ENCODE results near the gene CARD18.

CARD18 gene

DNA sequence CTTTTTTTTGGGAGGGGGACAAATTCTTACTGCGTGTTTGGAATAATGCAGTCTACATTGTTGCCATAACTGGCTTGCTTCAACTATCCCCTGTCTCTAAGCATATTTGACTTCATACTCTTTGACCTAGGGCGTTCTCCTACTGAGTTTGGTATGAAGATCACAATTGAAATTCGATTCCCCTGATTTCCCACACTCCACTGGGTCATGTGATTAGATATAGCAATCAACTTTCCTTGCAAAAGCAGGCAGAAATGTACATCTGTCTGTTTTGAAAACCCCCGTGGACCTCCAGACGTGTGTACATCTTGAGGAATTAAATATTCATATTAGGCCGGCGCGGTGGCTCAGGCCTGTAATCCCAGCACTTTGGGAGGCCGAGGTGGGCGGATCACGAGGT lies 13.8 kb upstream of the CARD18 start:
- H3K27ac Mint-ChIP-seq, result no peak overlapping the region
- peaks cover 3% of the 10 kb centered on the region for H3K27me3 Mint-ChIP-seq
- no peaks in the 10 kb centered on the region for H3K4me1 Mint-ChIP-seq
- H3K36me3 Mint-ChIP-seq, result no peaks in the 10 kb centered on the region
- no peak overlapping the region for H3K4me3 Mint-ChIP-seq
- H3K9me3 Mint-ChIP-seq, result no peaks in the 10 kb centered on the region
- no peak for DNase-seq (ENCODE audit: low spot score in 2 of 2)
- no peak for ATAC-seq (ENCODE audit: low read depth)

DNA sequence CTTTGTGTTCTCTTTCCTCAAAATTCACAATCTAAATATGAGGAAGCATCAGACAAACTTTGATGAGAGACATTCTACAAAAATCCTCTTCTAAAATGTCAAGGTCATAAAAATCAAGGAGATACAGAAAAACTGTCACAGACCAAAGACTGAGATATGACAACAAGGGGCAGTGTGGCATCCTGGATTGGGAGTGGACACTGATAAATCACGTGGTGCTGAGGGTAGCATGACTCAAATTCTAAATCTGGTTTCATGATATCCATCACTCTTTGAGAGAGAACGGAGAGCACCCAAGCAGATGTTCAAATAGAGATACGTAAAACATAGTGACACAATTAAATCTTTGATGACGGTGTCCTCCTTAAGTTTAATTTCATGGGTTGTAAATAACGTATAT lies 13.0 kb upstream of the CARD18 start:
- no peak for ATAC-seq (ENCODE audit: low read depth)
- Mint-ChIP-seq H3K27ac (no peak overlapping the region), H3K27me3 (peaks cover 3% of the 10 kb centered on the region), H3K9me3 (no peaks in the 10 kb centered on the region), H3K36me3 (no peaks in the 10 kb centered on the region), H3K4me3 (no peak overlapping the region), H3K4me1 (no peaks in the 10 kb centered on the region)
- DNase-seq (ENCODE audit: low spot score in 2 of 2), result no peak

DNA sequence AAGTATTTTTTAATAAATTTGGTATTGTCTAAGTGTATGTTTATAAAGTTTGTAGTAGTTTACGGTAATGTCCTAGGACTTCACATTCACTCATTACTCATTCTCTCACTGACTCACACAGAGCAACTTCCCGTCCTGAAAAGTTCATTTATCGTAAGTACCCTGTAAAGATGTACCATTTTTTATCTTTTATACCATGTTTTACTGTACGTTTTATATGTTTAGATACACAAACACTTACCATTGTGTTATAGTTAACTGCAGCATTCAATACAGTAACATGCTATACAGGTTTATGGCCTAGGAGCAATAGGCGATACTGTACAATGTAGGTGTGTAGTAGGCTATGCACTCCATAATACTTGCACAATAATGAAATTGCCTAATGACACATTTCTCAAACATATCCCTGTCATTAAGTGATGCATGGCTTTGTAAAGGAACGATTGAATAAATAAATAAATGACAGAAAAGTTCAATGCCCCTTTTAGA lies 12.5 kb upstream of the CARD18 start:
- Mint-ChIP-seq H3K27me3 (peaks cover 3% of the 10 kb centered on the region), H3K4me1 (no peaks in the 10 kb centered on the region), H3K4me3 (no peak overlapping the region), H3K27ac (no peak overlapping the region), H3K9me3 (no peaks in the 10 kb centered on the region), H3K36me3 (no peaks in the 10 kb centered on the region)
- ATAC-seq (ENCODE audit: low read depth) (no peak), DNase-seq (ENCODE audit: low spot score in 2 of 2) (no peak)

DNA sequence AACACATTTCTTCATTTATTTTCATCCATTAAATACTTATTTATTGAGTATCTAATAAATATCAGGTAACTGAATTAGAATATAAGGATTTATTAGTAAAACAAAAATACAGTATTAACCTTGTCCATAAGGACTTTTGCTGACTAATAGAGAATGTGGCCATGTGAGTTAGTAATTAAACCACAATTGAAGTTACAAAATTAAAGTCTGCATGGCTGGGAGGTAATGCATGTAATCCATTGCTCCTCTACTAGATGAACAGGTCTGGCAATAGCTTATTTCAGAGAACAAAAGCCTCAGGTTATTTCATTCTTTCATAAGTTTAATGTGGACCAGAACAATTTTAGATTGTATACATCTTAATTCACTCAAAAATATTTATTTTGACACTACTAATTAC lies 9.9 kb upstream of the CARD18 start:
- H3K9me3 Mint-ChIP-seq, result no peaks in the 10 kb centered on the region
- H3K27ac Mint-ChIP-seq, result no peak overlapping the region
- no peaks in the 10 kb centered on the region for H3K36me3 Mint-ChIP-seq
- no peak overlapping the region for H3K4me3 Mint-ChIP-seq
- DNase-seq (ENCODE audit: low spot score in 2 of 2), result no peak
- no peaks in the 10 kb centered on the region for H3K4me1 Mint-ChIP-seq
- H3K27me3 Mint-ChIP-seq, result peaks cover 4% of the 10 kb centered on the region
- ATAC-seq (ENCODE audit: low read depth), result no peak

DNA sequence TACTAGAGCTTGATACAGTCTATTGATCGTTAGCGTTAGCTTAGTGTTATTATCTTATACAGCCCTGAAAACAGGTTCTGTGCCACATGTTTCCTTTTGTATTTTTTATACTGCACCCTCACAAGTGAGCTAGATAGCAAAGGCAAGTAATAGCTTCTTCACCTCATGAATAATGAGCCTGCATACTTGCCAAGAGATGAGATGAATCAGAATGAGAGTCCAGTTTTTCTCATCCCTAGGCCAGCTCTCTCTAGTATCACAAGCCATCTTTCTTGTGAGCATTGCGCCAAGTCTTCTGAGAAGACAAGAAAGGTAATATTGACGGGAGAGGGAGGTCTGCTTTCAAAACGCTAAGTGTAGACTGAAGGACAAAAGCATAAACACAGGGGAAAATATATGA lies 8.7 kb upstream of the CARD18 start:
- peaks cover 5% of the 10 kb centered on the region for H3K27me3 Mint-ChIP-seq
- H3K4me1 Mint-ChIP-seq, result no peaks in the 10 kb centered on the region
- H3K4me3 Mint-ChIP-seq, result no peak overlapping the region
- H3K36me3 Mint-ChIP-seq, result no peaks in the 10 kb centered on the region
- ATAC-seq (ENCODE audit: low read depth) (no peak), DNase-seq (ENCODE audit: low spot score in 2 of 2) (no peak)
- no peaks in the 10 kb centered on the region for H3K9me3 Mint-ChIP-seq
- H3K27ac Mint-ChIP-seq, result no peak overlapping the region

DNA sequence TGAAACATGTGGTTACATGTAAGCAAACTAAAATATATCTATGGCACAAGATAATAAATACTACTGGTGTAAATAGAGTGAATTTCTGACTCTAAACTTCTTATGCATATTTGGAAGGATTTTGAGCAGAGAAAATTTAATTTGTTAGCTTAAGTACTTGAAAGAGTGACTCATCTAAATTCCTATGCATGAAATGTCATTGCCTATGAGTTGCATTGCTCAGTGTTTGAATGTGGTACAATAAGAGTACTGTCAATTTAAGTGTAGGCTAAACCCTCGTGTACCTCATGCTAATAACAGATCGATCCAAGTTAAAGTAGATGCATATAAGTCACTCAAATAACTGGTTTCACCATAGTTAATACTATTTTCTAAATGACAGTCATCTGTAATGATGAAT lies 5.3 kb upstream of the CARD18 start:
- no peaks in the 10 kb centered on the region for H3K4me1 Mint-ChIP-seq
- H3K36me3 Mint-ChIP-seq, result no peaks in the 10 kb centered on the region
- no peak overlapping the region for H3K27ac Mint-ChIP-seq
- peaks cover 5% of the 10 kb centered on the region for H3K27me3 Mint-ChIP-seq
- no peak for DNase-seq (ENCODE audit: low spot score in 2 of 2)
- H3K4me3 Mint-ChIP-seq, result no peak overlapping the region
- ATAC-seq (ENCODE audit: low read depth), result no peak
- H3K9me3 Mint-ChIP-seq, result no peaks in the 10 kb centered on the region

DNA sequence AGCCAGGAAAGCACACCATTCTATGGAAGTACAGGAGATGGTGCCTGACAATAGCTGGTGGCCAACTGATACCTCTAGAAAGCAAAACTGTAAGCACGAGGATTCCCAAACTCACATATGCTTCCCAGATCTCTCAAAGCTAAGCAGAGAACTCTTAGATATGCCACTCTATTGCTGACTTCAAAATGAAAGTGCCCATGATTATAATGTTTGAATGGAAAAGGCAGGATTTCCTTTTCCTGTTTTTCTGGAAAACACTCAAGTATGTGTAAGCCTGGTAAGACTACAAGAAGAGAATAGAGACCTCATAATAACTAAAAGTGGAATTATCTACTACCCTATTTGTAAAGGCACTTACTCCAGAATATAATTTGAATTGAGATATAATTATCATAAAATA lies 2.6 kb upstream of the CARD18 start:
- no peak for DNase-seq (ENCODE audit: low spot score in 2 of 2)
- H3K27me3 Mint-ChIP-seq, result peaks cover 4% of the 10 kb centered on the region
- H3K27ac Mint-ChIP-seq, result no peak overlapping the region
- H3K36me3 Mint-ChIP-seq, result no peaks in the 10 kb centered on the region
- no peaks in the 10 kb centered on the region for H3K9me3 Mint-ChIP-seq
- H3K4me1 Mint-ChIP-seq, result no peaks in the 10 kb centered on the region
- no peak for ATAC-seq (ENCODE audit: low read depth)
- no peak overlapping the region for H3K4me3 Mint-ChIP-seq

DNA sequence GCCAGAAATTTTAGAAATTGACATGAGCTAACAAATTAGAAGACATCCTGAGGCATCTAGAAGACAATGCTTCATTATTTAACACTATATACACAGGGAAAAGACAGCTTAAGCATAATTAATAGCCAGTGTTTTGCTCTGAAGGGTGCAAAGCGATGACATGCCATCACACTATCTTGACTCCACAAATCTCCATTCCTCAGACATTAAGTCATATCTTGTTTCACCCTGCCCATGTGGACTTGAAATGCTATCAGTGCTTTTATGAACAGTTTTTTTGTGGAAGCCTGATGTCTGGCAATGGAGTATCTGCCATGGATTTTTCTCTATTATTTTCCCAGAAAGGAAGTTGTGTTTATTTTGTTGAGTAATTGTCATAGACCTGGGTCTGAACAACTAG lies 2.3 kb downstream of the CARD18 start:
- DNase-seq (ENCODE audit: low spot score in 2 of 2) (no peak), ATAC-seq (ENCODE audit: low read depth) (no peak)
- Mint-ChIP-seq H3K4me1 (no peaks in the 10 kb centered on the region), H3K27ac (no peak overlapping the region), H3K4me3 (no peak overlapping the region), H3K36me3 (peaks cover 2% of the 10 kb centered on the region), H3K9me3 (peaks cover 3% of the 10 kb centered on the region), H3K27me3 (peaks cover 5% of the 10 kb centered on the region)

DNA sequence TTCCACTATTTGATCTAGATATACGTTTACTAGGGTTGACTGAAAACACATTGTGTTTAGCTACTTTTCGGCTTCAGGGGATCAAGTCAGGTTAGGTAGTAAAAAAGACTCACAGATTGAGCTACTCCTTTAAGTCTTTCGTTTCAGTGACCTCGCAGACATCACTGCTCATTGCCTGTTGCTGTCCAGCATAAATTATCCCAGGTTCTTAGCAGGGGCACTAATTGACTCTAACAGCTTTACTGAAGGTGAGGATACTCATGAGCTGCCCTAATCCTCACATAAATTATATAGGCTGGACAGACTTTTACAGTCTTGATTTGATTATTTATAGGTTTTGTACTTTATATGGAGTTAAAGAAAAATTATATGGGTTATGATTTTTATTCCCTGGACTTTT lies 3.7 kb downstream of the CARD18 start:
- H3K9me3 Mint-ChIP-seq, result peaks cover 5% of the 10 kb centered on the region
- H3K27me3 Mint-ChIP-seq, result peaks cover 5% of the 10 kb centered on the region
- no peak overlapping the region for H3K4me3 Mint-ChIP-seq
- H3K4me1 Mint-ChIP-seq, result no peaks in the 10 kb centered on the region
- no peak for ATAC-seq (ENCODE audit: low read depth)
- peaks cover 2% of the 10 kb centered on the region for H3K36me3 Mint-ChIP-seq
- no peak overlapping the region for H3K27ac Mint-ChIP-seq
- no peak for DNase-seq (ENCODE audit: low spot score in 2 of 2)

DNA sequence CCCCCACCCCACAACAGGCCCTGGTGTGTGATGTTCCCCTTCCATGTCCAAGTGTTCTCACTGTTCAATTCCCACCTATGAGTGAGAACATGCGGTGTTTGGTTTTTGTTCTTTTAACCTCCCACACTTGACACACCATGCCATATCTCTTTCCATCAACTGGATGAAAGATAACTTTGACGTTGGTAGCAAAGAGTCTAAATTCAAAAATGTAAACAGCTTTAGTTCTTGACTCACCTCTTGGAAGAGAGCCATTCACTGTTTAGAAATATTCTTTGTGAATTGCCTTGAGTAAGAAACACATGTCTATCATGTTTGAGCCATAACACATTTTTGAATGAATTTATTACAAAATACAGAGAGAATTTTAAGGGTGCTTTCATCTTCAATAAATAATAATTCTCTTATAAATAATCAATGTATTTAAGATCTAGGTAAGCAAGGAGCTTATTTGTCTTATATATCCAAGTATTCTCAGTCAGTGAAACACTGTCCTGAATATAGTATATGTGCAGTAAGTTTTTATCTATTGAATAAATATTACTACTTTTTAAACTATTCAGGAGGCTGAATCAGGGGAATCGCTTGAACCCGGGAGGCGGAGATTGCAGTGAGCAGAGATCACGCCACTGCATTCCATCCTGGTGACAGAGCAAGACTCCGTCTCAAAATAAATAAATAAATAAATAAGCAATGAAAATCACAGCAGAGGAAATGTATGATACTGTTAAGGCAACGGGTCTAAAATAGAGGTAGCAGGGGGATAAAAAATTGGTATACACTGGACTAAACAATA lies 6.7 kb downstream of the CARD18 start:
- H3K36me3 Mint-ChIP-seq, result peaks cover 2% of the 10 kb centered on the region
- peaks cover 5% of the 10 kb centered on the region for H3K9me3 Mint-ChIP-seq
- H3K4me1 Mint-ChIP-seq, result no peaks in the 10 kb centered on the region
- no peak overlapping the region for H3K27ac Mint-ChIP-seq
- ATAC-seq (ENCODE audit: low read depth) (no peak), DNase-seq (ENCODE audit: low spot score in 2 of 2) (no peak)
- no peak overlapping the region for H3K4me3 Mint-ChIP-seq
- peaks cover 5% of the 10 kb centered on the region for H3K27me3 Mint-ChIP-seq

DNA sequence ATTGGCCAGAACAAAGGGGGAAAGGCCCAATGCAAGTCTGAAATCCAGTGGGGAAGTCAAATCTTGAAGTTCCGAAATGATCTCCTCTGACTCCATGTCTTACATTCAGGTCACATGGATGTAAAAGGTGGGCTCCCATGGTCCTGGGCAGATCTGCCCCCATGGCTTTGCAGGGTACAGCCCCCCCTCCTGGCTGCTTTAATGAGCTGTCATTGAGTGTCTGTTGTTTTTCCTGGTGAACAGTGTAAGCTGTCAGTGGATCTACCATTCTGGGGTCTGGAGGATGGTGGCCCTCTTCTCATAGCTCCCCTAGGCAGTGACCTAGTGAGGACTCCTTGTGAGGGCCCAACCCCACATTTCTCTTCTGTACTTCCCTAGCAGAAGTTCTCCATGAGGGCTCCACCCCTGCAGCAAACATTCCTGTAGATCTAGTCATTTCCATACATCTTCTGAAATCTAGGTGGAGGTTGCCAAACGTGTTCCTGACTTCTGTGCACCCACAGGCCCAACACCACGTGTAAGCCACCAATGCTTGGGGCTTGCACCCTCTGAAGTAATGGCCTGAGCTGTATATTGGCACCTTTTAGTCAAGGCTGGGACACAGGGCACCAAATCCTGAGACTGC lies 9.3 kb downstream of the CARD18 start:
- no peaks in the 10 kb centered on the region for H3K4me1 Mint-ChIP-seq
- peaks cover 1% of the 10 kb centered on the region for H3K27me3 Mint-ChIP-seq
- ATAC-seq (ENCODE audit: low read depth) (no peak), DNase-seq (ENCODE audit: low spot score in 2 of 2) (no peak)
- H3K36me3 Mint-ChIP-seq, result no peaks in the 10 kb centered on the region
- peaks cover 3% of the 10 kb centered on the region for H3K9me3 Mint-ChIP-seq
- no peak overlapping the region for H3K4me3 Mint-ChIP-seq
- H3K27ac Mint-ChIP-seq, result no peak overlapping the region

DNA sequence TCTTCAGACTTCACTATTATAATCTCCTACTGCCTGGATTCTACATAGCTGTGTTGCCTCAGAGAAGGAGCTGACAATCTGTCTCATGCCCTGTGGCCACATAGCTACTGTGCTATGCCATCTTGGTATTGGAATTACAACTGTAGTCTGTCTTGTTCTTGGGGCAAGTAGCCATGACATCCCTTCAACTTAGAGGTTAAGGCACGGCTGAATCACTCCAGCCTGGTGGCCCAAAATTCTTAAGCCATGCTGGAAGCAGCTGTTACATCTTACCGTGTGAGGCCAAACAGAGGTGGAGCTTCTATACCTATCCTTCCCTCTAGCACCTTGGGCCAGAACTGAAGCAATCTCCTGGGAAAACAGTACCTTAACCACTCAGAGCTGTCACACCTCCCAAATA lies 14.8 kb downstream of the CARD18 start:
- Mint-ChIP-seq H3K27ac (no peak overlapping the region), H3K4me1 (no peaks in the 10 kb centered on the region), H3K27me3 (no peaks in the 10 kb centered on the region), H3K4me3 (no peak overlapping the region), H3K9me3 (peaks cover 1% of the 10 kb centered on the region), H3K36me3 (no peaks in the 10 kb centered on the region)
- DNase-seq (ENCODE audit: low spot score in 2 of 2) (no peak), ATAC-seq (ENCODE audit: low read depth) (no peak)

DNA sequence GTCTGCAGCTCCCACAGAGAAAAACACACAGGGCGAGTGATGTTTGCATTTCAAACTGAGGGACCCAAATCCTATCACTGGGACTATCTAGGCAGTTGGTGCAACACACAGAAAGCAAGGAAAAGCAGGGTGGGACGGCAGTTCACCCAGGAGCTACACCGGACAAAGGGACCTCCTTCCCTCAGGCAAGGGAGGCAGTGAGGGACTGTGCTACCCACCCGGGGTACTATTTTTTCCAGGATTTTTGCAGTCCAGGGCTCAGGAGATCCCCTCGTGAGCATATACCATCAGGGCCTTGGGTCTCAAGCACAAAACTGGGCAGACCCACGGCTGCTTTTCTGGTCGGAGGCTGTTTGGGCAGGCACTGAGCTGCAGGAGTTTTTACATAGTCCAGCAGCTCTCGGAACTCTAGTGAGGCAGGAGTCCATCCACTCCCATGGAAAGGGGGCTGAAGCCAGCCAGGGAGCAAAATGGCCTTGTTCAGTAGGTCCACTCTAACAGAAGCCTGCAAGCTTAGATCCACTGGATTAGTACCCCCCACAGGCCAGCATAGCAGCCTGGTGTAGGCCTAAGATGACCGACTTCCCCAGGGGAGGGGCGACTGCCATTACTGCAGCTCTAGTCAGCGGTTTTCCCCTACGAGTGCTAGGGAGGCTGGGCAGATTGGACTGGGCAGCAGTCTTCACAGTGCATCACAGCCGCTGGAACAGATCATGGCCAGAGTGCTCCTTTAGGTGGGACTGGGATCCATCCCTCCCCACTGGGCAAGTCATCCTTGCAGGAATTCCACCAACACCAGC lies 28.2 kb downstream of the CARD18 start:
- no peak overlapping the region for H3K4me3 Mint-ChIP-seq

DNA sequence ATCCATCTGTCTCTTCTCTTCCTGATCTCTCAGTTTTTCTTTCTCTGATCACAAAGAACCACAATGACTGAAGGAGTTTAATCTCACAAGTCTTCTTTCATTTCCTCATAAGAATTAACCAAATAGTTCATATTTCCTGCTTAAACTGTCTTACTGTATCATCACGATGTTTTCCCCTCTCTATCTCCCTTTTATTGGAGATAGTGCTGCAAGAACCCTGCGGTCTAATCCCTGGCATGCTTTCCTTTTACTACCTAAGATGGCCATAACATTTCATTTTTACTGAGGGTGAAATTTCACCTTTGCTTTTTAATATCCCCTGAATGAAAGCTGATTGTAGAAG lies 28.9 kb downstream of the CARD18 start:
- DNase-seq (ENCODE audit: low spot score in 2 of 2) (no peak), ATAC-seq (ENCODE audit: low read depth) (no peak)
- H3K4me3 Mint-ChIP-seq, result no peak overlapping the region
- H3K27me3 Mint-ChIP-seq, result peaks cover 16% of the 10 kb centered on the region
- no peaks in the 10 kb centered on the region for H3K9me3 Mint-ChIP-seq
- H3K36me3 Mint-ChIP-seq, result no peaks in the 10 kb centered on the region
- H3K27ac Mint-ChIP-seq, result no peak overlapping the region
- H3K4me1 Mint-ChIP-seq, result peaks cover 10% of the 10 kb centered on the region

More for the DNA sequence above, 28.2 kb downstream of the CARD18 start:
- Mint-ChIP-seq H3K9me3 (no peaks in the 10 kb centered on the region), H3K27ac (no peak overlapping the region), H3K4me1 (peaks cover 10% of the 10 kb centered on the region), H3K27me3 (peaks cover 18% of the 10 kb centered on the region), H3K36me3 (no peaks in the 10 kb centered on the region)
- DNase-seq (ENCODE audit: low spot score in 2 of 2), result no peak
- ATAC-seq (ENCODE audit: low read depth), result no peak
